ENCODE data around the gene PPARGC1A. TPM values are rescaled to one million over a fixed set of nuclear protein-coding genes. Genes with fewer than 3 reads are reported as not detected.

PPARGC1A gene
- total and polyA plus RNA-seq, 2 of the 13 experiments (the other 11 are each of a cell fraction or from before 2014, with no cell fraction given): 20.7 to 37.3 TPM

GRCh38 chr4:23877758-23878229, 12.1 kb downstream of the PPARGC1A start (continued):
- TF ChIP-seq NAIF1 (CRISPR knock-in tag; IDR thresholded peaks at IDR 0.05; ENCODE audit: borderline replicate concordance) (0 out of 2 replicates have a peak, but pooled peaks have one; percentile 38), SNAPC4 (CRISPR knock-in tag; IDR thresholded peaks at IDR 0.05) (peak; percentile 20; the same call in 1 of the 2 replicates), ZNF569 (CRISPR knock-in tag; IDR thresholded peaks at IDR 0.05; ENCODE audit: borderline replicate concordance) (no peak), KAT8 (CRISPR knock-in tag; IDR thresholded peaks at IDR 0.05) (peak; percentile 67; the same call in 1 of the 2 replicates), ZFP36 (IDR thresholded peaks at IDR 0.05; ENCODE audit: borderline replicate concordance, low read depth, low read length, partially characterized antibody) (no peak), HOXD1 (CRISPR knock-in tag; IDR thresholded peaks at IDR 0.05) (peak; percentile 49; the same call in 1 of the 2 replicates), MNT (IDR thresholded peaks at IDR 0.05) (peak; percentile 84), ZBTB38 (CRISPR knock-in tag; IDR thresholded peaks at IDR 0.05) (no peak), SMAD3 (CRISPR knock-in tag; IDR thresholded peaks at IDR 0.05) (peak; percentile 59; the same call in 1 of the 2 replicates), ETV5 (CRISPR knock-in tag; IDR thresholded peaks at IDR 0.05; ENCODE audit: borderline replicate concordance) (peak; percentile 78; the same call in 1 of the 2 replicates), JUNB (CRISPR knock-in tag; IDR thresholded peaks at IDR 0.05; ENCODE audit: borderline replicate concordance) (peak; percentile 97), YEATS4 (CRISPR knock-in tag; IDR thresholded peaks at IDR 0.05; ENCODE audit: borderline replicate concordance) (peak; percentile 73; the same call in 1 of the 2 replicates), THYN1 (CRISPR knock-in tag; IDR thresholded peaks at IDR 0.05; ENCODE audit: borderline replicate concordance, low read depth) (no peak; the same call in 1 of the 2 replicates), ZNF746 (CRISPR knock-in tag; IDR thresholded peaks at IDR 0.05) (no peak), RXRB (CRISPR knock-in tag; IDR thresholded peaks at IDR 0.05; ENCODE audit: borderline replicate concordance) (peak; percentile 83), FOXA1 (IDR thresholded peaks at IDR 0.05) (no peak), FOXA1 (CRISPR knock-in tag; IDR thresholded peaks at IDR 0.05) (peak; percentile 92), GATAD2A (CRISPR knock-in tag; IDR thresholded peaks at IDR 0.05) (peak; percentile 95), HNF4A (CRISPR knock-in tag; IDR thresholded peaks at IDR 0.05) (peak; percentile 80)
- TF ChIP-seq, protein P1, sequence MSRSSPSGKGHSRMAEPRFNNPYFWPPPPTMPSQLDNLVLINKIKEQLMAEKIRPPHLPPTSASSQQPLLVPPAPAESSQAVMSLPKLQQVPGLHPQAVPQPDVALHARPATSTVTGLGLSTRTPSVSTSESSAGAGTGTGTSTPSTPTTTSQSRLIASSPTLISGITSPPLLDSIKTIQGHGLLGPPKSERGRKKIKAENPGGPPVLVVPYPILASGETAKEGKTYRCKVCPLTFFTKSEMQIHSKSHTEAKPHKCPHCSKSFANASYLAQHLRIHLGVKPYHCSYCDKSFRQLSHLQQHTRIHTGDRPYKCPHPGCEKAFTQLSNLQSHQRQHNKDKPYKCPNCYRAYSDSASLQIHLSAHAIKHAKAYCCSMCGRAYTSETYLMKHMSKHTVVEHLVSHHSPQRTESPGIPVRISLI (CRISPR knock-in tag; IDR thresholded peaks at IDR 0.05; ENCODE audit: borderline replicate concordance): peak; percentile 25; the same call in 1 of the 2 replicates
- TF ChIP-seq, protein P2, sequence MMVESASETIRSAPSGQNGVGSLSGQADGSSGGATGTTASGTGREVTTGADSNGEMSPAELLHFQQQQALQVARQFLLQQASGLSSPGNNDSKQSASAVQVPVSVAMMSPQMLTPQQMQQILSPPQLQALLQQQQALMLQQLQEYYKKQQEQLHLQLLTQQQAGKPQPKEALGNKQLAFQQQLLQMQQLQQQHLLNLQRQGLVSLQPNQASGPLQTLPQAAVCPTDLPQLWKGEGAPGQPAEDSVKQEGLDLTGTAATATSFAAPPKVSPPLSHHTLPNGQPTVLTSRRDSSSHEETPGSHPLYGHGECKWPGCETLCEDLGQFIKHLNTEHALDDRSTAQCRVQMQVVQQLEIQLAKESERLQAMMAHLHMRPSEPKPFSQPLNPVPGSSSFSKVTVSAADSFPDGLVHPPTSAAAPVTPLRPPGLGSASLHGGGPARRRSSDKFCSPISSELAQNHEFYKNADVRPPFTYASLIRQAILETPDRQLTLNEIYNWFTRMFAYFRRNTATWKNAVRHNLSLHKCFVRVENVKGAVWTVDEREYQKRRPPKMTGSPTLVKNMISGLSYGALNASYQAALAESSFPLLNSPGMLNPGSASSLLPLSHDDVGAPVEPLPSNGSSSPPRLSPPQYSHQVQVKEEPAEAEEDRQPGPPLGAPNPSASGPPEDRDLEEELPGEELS (CRISPR knock-in tag; IDR thresholded peaks at IDR 0.05): peak; percentile 98

All from HepG2 (cell line).